Tibial nerve (tissue), 4 donors: ENCODE measurements around the gene RGS7.

Source experiments
- EP300 ChIP-seq, 2 donors: sonication (generic); formaldehyde crosslinking; IDR thresholded peaks; one replicate each; pipeline ENCODE4 v1.6.1; 2017; ENCODE audit warnings: antibody characterized with exemption in 2 of 2, mild to moderate bottlenecking in 1 of 2
- POLR2A ChIP-seq, 2 donors: fragments of 450-650 bp; IDR thresholded peaks; one replicate each; pipeline ENCODE4 v1.6.1; 2017; ENCODE audit warnings: antibody characterized with exemption in 2 of 2, mild to moderate bottlenecking in 2 of 2, moderate library complexity in 2 of 2
- TF ChIP-seq, protein P1 (sequence below), 5 experiments: fragments of 200-600 bp in 3 of 5; fragments of 450-650 bp in 2 of 5; sonication (generic) in 3 of 5; IDR thresholded peaks; one replicate each; pipeline ENCODE4 v1.5.1; 2016 to 2019; ENCODE audit warnings: antibody characterized with exemption in 5 of 5, mild to moderate bottlenecking in 3 of 5, moderate library complexity in 2 of 5

DNA sequence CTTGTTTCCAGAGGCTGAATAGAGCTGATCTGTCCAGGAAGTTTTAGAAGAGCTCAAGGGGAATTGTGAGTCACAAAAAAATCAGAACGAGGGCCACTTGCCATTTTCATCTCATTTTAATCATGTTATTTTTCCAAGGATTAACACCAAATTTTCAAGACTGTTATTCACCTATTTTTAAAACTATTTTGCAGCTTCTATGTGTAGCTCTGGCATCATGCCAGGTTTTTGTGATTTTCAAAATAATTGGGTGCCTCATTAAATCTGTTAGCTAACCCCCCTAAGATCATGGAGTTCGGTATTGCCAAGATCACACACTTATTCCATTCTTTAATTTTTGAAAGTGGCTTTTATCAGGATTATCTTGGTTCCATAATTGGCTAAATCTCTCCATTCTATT is 90.9 kb downstream of the RGS7 start:
- TF ChIP-seq, protein P1, sequence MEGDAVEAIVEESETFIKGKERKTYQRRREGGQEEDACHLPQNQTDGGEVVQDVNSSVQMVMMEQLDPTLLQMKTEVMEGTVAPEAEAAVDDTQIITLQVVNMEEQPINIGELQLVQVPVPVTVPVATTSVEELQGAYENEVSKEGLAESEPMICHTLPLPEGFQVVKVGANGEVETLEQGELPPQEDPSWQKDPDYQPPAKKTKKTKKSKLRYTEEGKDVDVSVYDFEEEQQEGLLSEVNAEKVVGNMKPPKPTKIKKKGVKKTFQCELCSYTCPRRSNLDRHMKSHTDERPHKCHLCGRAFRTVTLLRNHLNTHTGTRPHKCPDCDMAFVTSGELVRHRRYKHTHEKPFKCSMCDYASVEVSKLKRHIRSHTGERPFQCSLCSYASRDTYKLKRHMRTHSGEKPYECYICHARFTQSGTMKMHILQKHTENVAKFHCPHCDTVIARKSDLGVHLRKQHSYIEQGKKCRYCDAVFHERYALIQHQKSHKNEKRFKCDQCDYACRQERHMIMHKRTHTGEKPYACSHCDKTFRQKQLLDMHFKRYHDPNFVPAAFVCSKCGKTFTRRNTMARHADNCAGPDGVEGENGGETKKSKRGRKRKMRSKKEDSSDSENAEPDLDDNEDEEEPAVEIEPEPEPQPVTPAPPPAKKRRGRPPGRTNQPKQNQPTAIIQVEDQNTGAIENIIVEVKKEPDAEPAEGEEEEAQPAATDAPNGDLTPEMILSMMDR (IDR thresholded peaks at IDR 0.05): no peak
- TF ChIP-seq POLR2A (IDR thresholded peaks at IDR 0.05) (no peak), EP300 (IDR thresholded peaks at IDR 0.05) (no peak)
